GM10266 (cell line): ENCODE measurements around the gene ARID5A.

Experiments used
- DNase-seq: peaks from one replicate; pipeline ENCODE4 v3.0.0; 2012; ENCODE audit errors: extremely low spot score
- TF ChIP-seq, protein P1 (sequence below): IDR thresholded peaks from 2 replicates; pipeline ENCODE4 v1.5.1; 2012; ENCODE audit warnings: mild to moderate bottlenecking, low read depth; ENCODE audit not compliant: control insufficient read depth, insufficient read depth; ENCODE audit errors: missing control alignments

ARID5A gene

DNA sequence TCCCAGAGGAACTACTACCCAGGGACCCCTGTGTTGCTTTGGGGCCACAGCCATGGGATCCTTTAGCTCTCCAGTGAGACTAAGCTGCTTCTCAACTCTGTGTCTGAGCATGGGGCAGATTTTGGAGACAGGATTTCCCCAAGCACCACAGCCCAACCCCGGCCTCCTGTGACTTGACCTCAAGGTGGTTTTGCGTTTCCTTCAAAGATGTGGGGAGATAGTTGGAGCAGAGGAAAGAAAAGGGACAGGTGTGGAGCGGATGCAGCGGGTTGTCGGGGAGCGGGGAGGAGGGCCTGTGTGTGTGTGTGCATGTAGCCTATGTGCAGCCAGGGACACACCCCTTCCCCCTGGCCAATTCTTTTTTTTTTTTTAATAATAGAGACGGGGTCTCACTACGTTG is 10.2 kb downstream of the ARID5A start:
- no peak for DNase-seq
- TF ChIP-seq, protein P1, sequence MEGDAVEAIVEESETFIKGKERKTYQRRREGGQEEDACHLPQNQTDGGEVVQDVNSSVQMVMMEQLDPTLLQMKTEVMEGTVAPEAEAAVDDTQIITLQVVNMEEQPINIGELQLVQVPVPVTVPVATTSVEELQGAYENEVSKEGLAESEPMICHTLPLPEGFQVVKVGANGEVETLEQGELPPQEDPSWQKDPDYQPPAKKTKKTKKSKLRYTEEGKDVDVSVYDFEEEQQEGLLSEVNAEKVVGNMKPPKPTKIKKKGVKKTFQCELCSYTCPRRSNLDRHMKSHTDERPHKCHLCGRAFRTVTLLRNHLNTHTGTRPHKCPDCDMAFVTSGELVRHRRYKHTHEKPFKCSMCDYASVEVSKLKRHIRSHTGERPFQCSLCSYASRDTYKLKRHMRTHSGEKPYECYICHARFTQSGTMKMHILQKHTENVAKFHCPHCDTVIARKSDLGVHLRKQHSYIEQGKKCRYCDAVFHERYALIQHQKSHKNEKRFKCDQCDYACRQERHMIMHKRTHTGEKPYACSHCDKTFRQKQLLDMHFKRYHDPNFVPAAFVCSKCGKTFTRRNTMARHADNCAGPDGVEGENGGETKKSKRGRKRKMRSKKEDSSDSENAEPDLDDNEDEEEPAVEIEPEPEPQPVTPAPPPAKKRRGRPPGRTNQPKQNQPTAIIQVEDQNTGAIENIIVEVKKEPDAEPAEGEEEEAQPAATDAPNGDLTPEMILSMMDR: no peak

DNA sequence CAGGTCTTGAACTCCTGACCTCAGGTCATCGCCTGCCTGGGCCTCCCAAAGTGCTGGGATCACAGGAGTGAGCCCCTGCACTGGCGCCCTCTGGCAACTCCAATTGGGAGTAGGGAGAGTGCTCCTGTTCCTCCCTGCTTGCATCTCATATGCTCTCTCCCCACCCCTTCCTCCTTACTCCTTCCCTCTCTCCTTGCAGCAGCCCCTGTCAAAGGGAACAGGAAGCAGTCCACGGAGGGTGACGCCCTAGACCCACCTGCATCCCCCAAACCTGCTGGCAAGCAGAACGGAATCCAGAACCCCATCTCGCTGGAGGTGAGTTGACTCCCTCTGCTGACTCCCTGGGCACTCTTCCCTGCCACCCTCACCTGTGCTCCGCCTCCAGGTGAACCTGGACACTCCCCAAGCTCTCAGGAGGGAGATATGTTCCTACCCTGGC is 10.7 kb downstream of the ARID5A start:
- DNase-seq: no peak
- TF ChIP-seq, protein P1: no peak

DNA sequence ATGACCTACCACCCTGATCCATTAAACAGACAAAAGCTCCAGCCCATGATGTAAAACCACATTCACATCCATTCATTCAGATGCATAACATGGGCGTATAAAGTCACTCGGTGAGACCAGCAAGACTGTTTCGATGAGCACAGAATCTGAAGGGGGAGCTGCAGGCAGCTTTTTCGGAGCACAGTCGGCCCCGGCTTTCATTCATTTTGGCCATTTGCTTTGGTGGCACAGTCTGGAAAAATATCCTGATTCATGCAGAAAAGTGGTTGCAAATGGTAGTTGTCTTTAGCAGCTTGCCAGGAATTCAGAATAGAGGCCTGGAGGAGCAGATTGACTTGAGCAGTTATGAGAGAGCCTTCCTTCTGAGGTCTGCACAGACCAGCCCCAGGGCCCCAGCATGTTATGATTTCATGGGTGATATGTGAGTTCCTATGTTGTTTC is 11.2 kb downstream of the ARID5A start:
- TF ChIP-seq, protein P1: no peak
- no peak for DNase-seq

- TF ChIP-seq, protein P1: no peak
- peak; percentile 10 for DNase-seq
Observed at GRCh38 chr2:96548558-96549465, 12.3 kb downstream of the ARID5A start.

- TF ChIP-seq, protein P1: no peak
- DNase-seq: no peak
Observed at GRCh38 chr2:96549466-96549785, 12.9 kb downstream of the ARID5A start.

DNA sequence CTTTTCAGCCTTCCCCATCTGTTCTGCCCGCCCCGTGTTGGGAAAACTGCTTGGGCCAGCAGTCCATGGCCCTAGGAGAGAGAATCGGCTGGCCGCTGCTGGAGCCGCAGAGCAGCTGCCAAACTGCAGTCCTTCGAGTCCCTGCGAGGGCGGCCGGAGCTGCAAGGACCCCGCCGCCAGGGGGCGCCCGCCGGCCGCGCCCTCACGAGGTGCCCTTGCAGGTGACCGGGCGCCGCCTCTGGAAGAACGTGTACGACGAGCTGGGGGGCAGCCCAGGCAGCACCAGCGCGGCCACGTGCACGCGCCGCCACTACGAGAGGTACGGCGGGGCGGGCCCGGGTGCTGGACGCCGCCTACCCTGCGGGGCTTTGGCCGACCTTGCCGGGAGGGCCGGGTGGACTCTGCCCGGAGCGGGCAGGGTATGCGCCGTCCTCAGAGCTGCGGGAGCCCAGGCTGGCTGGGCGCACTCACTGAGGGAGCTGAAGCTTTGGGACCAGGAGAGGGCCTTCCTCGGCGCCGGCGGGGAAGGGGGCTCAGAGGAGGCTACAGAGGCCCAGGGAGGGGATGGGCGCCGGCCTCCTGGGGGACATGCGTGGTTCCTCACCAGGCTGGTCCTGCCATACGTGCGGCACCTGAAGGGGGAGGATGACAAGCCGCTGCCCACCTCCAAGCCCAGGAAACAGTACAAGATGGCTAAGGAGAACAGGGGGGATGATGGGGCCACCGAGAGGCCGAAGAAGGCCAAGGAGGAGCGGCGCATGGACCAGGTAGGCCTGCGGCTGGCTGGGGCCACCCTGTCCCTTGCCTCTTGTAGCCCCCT is 13.6 kb downstream of the ARID5A start:
- peak; percentile 10 for DNase-seq
- TF ChIP-seq, protein P1: no peak
